WERI-Rb-1 (cell line): ENCODE measurements around the gene SGMS1.

Source experiments
- DNase-seq: peaks from one replicate; pipeline ENCODE4 v3.0.0-alpha.2; 2020
- H3K27ac ChIP-seq: fragments of 250-450 bp; sonication (Bioruptor Pico); 2 replicates; pipeline ENCODE4 v1.5.1; 2020; ENCODE audit warnings: mild to moderate bottlenecking, moderate library complexity
- H3K27me3 ChIP-seq: fragments of 250-450 bp; sonication (Bioruptor Pico); 2 replicates; pipeline ENCODE4 v1.5.1; 2021; ENCODE audit warnings: mild to moderate bottlenecking, low read depth, moderate library complexity; ENCODE audit not compliant: insufficient read depth, severe bottlenecking
- H3K36me3 ChIP-seq: fragments of 250-450 bp; sonication (Bioruptor Pico); 2 replicates; pipeline ENCODE4 v1.5.1; 2020; ENCODE audit warnings: mild to moderate bottlenecking, moderate library complexity
- H3K4me3 ChIP-seq: 2 replicates; pipeline ENCODE4 v1.5.1; 2011; ENCODE audit warnings: low read depth, mild to moderate bottlenecking, control low read depth, low read length
- H3K9me3 ChIP-seq: fragments of 250-450 bp; sonication (Bioruptor Pico); 2 replicates; pipeline ENCODE4 v1.5.1; 2021; ENCODE audit warnings: mild to moderate bottlenecking, moderate library complexity; ENCODE audit not compliant: severe bottlenecking
- TF ChIP-seq, protein P1 (sequence below): IDR thresholded peaks from 2 replicates; pipeline ENCODE4 v1.5.1; 2011; ENCODE audit warnings: low read depth, mild to moderate bottlenecking, control low read depth, inconsistent platforms, low read length

SGMS1 gene

DNA sequence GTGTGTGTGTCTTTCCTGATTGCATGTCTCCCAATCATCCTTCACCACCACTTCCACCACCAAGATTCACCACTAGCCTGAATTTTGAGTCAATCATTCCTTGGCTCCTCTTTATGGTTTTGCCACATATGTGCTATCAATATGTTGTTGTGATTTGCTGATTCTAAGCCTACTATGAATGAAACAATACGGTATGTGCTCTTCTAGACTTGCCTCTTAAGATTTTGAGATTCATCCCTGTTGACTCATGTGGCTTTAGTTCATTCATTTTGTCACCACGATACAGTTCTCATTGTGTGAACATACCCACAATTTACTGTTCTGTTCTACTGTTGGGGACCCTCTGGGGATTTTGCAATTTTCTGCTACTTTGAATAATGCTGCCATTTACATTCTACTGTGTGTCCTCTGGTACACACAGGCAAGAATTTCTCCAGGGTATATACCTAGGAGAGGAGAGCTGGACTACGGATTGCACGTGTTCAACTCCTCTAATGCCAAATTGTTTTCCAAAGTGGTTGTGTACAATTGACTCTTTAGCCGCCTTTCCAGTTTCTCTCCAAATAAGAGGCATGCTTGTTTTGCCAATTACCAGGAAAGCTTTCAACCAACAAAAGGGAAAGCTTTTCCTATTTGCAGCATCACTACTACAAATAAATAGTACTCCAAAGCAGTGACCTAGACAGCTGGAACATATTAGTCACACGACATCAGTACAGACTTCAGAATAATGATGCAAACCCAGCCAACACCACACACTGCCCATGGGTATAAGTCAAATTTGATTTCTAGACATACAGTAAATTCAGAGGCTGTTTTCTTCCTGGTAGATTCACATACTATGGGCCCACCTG, 30.0 kb downstream of the SGMS1 start:
- H3K9me3 ChIP-seq = no peaks in the 10 kb centered on the region
- no peak overlapping the region for H3K27ac ChIP-seq
- H3K27me3 ChIP-seq = no peaks in the 10 kb centered on the region
- H3K36me3 ChIP-seq = no peaks in the 10 kb centered on the region
- no peak for DNase-seq
- TF ChIP-seq, protein P1, sequence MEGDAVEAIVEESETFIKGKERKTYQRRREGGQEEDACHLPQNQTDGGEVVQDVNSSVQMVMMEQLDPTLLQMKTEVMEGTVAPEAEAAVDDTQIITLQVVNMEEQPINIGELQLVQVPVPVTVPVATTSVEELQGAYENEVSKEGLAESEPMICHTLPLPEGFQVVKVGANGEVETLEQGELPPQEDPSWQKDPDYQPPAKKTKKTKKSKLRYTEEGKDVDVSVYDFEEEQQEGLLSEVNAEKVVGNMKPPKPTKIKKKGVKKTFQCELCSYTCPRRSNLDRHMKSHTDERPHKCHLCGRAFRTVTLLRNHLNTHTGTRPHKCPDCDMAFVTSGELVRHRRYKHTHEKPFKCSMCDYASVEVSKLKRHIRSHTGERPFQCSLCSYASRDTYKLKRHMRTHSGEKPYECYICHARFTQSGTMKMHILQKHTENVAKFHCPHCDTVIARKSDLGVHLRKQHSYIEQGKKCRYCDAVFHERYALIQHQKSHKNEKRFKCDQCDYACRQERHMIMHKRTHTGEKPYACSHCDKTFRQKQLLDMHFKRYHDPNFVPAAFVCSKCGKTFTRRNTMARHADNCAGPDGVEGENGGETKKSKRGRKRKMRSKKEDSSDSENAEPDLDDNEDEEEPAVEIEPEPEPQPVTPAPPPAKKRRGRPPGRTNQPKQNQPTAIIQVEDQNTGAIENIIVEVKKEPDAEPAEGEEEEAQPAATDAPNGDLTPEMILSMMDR = no peak
- H3K4me3 ChIP-seq = no peak overlapping the region

DNA sequence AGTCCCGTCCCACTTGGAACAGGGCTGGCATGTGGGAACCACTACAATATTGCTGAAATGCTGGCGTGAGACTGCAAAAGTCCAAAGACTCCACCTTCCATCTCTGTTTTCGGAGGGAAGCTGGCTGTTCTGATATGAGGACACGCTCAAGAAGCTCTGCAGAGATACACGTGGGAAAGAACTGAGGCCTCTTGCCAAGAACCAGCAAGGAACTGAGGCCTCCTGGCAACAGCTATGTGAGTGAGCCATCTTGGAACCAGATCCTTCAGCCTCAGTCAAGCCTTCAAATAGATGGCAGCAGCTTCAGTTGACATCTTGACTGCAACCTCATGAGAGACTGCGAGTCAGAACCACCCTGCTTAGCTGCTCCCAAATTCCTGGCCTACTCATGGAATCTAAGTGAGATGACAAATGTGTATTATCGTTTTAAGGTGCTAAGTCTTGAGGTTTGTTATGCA, 30.8 kb downstream of the SGMS1 start:
- Histone ChIP-seq H3K27me3 (no peaks in the 10 kb centered on the region), H3K36me3 (no peaks in the 10 kb centered on the region), H3K27ac (no peak overlapping the region), H3K4me3 (no peak overlapping the region), H3K9me3 (no peaks in the 10 kb centered on the region)
- DNase-seq = no peak
- TF ChIP-seq, protein P1 = no peak

DNA sequence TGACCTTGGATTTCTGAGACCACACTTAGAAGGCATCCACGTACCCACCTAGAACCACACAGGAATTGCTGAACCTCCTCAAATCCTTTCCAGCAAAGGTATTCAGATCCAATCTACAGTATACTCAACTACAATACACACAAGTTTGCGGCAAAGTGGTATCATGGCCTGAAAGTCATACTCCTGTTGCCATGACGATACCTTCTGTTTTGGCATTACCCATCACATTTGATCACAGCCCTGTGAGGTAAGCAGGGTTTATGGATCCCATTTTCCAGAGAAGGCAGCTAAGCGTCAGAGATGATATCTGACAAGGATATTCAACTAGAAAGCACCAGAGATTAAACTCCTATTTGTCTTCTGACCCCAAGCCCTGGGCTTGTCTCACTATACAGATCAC, 32.8 kb downstream of the SGMS1 start:
- Histone ChIP-seq H3K27me3 (no peaks in the 10 kb centered on the region), H3K4me3 (no peak overlapping the region), H3K36me3 (no peaks in the 10 kb centered on the region), H3K27ac (no peak overlapping the region), H3K9me3 (no peaks in the 10 kb centered on the region)
- DNase-seq = no peak
- TF ChIP-seq, protein P1 = no peak

DNA sequence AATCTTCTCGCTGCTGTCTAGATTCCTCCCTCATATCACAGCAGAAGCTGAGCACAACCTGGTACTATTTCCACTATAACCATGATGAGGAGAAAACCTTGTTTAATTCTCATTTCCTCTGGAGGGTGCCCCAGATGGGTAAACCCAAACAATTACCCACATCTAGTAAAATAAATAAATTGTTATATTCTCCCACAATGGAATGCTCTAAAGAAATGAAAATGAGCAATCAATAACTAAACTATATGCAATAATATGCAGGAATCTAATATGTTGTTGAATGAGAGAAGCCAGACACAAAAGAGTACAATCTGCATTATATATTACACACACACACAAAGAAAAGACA, 37.0 kb downstream of the SGMS1 start:
- Histone ChIP-seq H3K36me3 (no peaks in the 10 kb centered on the region), H3K27me3 (no peaks in the 10 kb centered on the region), H3K9me3 (no peaks in the 10 kb centered on the region), H3K4me3 (no peak overlapping the region), H3K27ac (no peak overlapping the region)
- TF ChIP-seq, protein P1 = no peak
- DNase-seq = no peak

DNA sequence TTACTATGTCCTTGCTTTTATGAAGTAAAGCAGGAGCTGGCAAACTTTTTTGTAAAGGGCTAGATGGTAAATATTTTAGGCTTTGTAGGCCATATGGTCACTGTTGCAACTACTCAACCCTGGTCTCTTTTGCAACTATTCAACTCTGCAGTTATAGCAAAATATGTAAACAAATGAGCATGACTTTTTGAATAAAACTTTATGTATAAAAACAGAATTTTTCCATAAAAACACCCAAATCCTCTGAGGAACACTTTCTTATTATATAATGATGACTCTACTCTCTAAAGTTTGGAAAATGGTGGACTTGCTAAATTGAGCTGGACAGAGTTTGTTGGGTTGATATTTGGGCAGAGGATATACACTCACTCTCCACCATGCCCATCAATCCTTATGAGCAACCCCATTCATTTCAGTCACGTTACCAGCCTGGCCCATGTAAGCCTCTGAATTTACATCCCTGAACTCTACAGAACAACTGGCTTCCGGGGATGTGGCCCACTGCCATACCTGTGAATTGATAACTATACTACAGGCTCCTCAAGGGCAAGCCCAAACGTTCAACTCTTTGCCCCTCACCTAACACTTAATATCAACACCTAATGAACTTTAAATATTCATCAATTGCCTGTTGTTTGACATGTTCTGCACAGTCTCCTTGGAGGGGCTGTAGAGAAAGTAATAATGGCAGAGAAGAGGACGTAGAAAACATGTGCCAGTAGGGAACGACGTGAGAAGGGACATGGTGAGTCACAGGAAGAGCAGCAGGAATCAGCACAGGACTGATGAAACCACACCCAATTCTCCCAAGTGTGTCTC, 37.6 kb downstream of the SGMS1 start:
- DNase-seq = no peak
- no peaks in the 10 kb centered on the region for H3K27me3 ChIP-seq
- H3K27ac ChIP-seq = no peak overlapping the region
- no peaks in the 10 kb centered on the region for H3K9me3 ChIP-seq
- TF ChIP-seq, protein P1 = no peak
- no peak overlapping the region for H3K4me3 ChIP-seq
- H3K36me3 ChIP-seq = no peaks in the 10 kb centered on the region
